ENCODE data around the gene PBX4.

PBX4 gene

GRCh38 chr19:19523177-19523576, 95.3 kb downstream of the PBX4 start:
- no peak for DNase-seq (ENCODE audit: low read depth)

GRCh38 chr19:19520989-19521388, 97.5 kb downstream of the PBX4 start:
- no peak for DNase-seq (ENCODE audit: low read depth)

GRCh38 chr19:19517235-19517619, 101.3 kb downstream of the PBX4 start:
- no peak for DNase-seq (ENCODE audit: low read depth)

GRCh38 chr19:19515642-19516519, 102.6 kb downstream of the PBX4 start, which contains the start of gene NDUFA13:
NDUFA13 (plus strand) TSS chr19:19516225; CDS start chr19:19516239, 14 bp downstream.
- DNase-seq (ENCODE audit: low read depth): peak; percentile 94

GRCh38 chr19:19514881-19515641, 103.4 kb downstream of the PBX4 start, which contains the start of gene TSSK6:
TSSK6 (minus strand) TSS chr19:19515548; CDS start chr19:19515427, 121 bp downstream.
- no peak for DNase-seq (ENCODE audit: low read depth)

- no peak for DNase-seq (ENCODE audit: low read depth)
These were observed 104.3 kb downstream of the PBX4 start for GRCh38 chr19:19514215-19514657.

GRCh38 chr19:19513682-19514081, 104.8 kb downstream of the PBX4 start:
- no peak for DNase-seq (ENCODE audit: low read depth)
